T-helper 2 cell treated with Interferon-gamma antibody and Interleukin-4, amounts not matched to agents 100 ng/mL and 5 ng/mL, for 36 hours (primary cell): ENCODE data around the gene KIFBP. TPM values are rescaled to one million over a fixed set of nuclear protein-coding genes. Genes with fewer than 3 reads are reported as not detected.

Experiments
- intact Hi-C: fragments of 100-400 bp; cut with micrococcal nuclease; formaldehyde crosslinking; loops from one replicate; pipeline ENCODE4 v1.15.1; 2023
- total RNA-seq: library from RNA; stranded (reverse); gene quantifications from 2 replicates; pipeline ENCODE4 v1.2.3, GENCODE V29; 2022

KIFBP gene
- total RNA-seq, 1 donor from 2014 or later: 14.5 TPM

DNA sequence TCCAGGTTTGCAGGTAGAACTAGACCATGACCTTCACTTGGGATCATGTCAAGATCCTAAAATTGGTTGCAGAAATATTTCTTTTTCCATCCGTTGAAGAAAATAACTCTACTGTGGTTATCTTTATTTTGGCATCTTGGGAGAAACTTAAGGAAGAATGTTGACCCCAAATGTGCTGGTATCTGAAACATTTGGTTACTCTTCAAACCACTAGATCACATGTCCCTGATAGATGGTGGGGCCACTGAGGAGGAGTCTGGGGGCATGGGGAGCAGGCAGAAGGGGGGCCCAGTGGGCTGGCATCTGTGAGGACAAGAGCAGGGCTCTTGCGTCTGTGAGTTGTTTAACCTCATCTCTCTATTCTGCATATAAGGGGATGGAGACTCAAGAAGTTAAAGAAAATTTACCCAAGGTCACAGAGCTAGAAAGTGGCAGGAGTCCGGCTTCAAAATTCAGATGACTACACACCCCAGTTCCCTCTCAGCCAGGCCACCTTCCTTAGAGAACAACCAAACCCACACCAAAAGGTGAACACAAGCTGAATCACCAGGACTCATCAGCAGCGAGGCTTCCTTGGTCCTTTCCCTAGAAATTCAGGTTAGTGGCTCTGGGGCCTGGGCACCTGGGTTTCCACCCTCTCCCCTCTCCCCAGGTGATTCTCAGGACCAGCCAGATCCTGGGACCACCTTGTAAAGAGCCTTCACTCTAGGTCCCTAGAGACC, 58.7 kb downstream of the KIFBP start:
- intact Hi-C loops: no loop called here

DNA sequence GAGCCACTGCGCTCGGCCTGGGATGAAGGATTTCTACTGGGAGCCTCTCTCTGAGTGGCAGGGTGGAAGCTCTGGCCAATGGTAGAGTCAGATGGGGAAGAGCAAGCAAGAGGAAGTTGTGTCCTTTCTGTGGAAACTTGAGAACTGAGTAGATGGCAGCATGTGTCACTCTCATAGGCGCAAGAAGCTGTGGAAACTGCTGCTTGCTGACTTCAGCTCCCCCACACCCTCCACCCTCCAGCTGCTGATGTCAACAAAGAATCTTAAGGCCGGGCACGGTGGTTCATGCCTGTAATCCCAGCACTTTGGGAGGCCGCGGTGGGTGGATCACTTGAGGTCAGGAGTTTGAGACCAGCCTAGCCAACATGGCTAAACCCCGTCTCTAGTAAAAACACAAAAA, 59.5 kb downstream of the KIFBP start:
- intact Hi-C loops: loop anchor here (1.0 kb wide), 1 partner anchor 9 kb away; no protein-coding TSS in a partner anchor

DNA sequence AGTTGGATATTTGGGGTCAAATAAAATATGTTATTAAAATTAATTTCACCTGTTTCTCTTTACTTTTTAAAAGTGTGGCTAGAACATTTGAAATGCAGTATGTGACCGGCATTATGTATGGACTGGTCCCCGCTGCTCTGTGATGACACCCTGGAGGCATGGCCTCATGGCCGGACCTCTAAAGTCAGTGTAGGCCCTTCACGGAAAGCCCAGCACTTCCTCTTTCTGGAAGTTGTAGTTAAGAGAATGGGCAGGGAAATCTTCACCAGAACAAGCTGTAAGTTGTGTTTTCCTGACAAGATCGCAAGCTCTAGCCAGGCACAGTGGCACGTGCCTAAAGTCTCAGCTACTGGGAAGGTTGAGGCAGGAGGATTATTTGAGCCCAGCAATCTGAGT, 61.0 kb downstream of the KIFBP start:
- intact Hi-C loops: no loop called here

DNA sequence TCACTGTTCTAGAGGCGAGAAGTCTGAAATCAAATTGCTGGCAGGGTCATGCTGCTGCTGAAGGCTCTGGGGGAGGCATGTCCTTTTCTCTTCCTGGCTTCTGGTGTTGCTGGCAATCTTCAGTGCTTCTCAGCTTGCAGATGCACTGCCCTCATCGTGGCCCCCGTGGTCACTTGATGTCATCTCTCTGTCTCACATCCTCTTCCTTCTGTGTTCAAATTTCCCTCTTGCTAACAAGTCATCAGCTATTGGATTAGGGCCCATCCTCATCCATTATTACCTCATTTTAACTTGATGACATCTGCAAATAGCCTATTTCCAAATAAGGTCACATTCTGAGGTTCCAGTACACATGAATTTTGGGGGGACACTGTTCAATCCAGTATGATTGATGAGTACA, 62.7 kb downstream of the KIFBP start:
- intact Hi-C loops: no loop called here

DNA sequence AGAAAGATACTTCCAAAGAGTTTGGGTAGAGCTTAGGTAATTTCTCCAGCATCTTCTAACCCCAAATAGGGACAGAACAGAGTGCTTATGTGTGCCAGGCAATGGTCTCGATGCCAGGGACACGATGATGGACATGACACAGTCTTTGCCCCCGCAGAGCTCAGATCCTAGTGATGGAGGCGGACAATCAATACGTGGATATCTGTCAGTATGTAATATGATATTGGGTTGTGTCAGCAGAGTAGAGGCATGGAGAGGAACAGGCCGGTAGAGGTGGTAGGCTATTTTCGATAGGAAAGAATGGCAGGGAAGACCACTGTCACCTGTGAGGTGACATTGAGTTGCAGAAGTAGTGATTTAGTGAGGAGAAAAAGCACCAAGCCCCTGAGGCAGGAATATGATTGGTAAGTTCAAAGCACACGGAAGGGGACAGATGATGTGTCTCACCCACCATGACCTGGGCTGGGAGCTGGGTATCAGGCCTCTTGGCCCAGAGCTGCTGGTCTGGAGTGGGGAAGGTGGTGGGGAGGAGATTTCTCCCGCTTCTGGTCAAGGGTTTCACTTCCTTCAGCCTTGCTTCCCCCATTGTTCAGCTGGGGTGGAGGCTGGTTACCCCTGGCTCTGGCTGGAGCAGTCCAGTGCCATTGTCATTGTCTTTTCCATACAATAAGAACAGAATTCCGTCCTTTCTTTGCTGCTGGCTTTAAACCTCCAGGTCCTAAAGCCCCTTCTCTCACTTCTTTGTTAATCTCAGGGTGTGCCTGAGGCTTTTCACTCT, 63.3 kb downstream of the KIFBP start:
- intact Hi-C loops: no loop called here

DNA sequence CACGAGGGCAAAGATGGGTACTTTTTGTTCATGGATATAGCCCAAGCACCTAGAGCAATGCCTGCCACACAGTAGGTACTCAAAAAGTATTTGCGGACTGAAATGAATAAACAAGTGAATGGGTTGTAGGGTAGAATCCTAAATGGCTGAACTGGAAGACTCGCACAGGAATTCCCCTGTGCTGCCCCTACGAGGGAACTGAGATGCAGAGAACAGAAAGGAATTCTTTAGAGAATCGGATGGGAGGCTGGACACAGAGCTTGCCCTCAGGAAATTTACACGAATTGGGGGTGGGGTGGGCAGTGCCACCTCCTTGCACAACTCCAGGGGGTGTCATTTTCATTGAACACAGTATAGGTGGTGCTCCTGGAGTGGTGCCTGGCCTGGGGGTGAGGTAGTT, 64.1 kb downstream of the KIFBP start:
- intact Hi-C loops: no loop called here

DNA sequence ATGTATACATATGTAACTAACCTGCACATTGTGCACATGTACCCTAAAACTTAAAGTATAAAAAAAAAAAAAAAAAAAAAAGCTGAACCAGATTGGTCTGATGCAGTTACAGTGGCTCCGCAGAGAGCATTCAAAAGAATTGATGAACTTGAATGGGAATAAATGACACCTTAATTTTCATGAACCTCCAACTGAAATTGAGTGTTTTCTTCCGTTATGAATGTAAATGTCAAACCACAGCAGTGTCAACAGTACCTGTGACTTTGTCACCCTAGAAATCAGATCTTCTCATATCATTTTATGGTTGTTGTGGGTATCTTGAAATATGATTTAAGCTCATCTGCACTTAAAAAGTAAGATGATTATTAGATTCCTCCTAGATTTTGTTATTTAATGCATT, 66.6 kb downstream of the KIFBP start:
- intact Hi-C loops: loop anchor here (1.0 kb wide), 1 partner anchor 10 kb away; no protein-coding TSS in a partner anchor

DNA sequence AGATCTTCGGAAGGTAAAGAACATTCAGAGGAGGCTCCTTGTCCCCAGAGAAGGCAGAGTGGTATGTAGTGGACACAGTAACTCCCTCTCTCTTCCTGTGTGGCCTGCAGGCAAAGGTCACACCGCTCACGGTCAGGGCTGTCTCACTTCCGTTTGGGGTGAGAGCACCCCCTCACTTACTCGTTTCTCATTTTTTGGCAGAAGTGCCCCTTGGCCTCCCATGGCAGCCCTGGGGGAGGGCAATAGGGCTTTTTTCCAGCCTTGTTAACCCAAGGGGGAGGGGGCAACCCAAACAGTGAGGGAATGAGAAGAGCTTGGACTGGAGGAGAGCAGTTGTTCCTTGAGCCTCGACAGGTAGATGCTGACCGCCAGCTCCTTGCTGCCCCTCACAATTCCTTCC, 67.5 kb downstream of the KIFBP start:
- intact Hi-C loops: no loop called here

DNA sequence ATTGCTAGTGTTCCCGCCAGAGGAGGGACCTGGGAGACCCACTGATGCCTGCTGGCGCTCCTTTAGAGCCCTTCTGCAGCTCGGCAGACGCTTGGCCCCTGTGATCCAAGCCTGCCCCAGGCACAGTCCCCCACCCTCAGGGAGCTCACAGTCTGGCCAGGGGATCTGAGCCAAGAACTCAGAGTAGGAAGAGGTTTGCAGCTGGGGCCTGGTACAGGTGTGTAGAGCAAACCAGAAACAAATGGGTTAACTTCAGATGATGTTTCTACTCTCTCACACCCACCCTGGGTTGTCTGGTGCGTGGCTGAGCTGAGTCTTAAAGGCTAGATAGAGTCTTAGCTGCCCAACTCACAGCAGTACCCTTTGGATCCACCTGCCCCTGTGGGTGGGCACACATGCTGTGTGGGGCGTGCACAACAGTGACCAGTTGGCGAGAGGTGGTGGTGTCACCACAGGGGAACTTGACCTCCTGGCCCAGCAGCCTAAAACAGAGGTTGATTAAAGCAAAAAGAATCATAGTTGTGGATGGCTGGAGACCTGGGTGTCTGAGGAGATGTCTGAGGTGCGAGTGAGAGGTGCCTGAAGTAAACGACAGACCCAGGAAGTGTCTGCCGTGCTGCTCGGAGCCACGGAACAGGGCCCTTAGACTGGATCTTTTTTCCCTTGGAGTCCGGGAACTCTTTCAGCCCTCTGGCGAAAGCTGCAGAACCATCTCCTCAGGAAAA, 68.1 kb downstream of the KIFBP start:
- intact Hi-C loops: loop anchor here (1.0 kb wide), 1 partner anchor 8 kb away; no protein-coding TSS in a partner anchor

DNA sequence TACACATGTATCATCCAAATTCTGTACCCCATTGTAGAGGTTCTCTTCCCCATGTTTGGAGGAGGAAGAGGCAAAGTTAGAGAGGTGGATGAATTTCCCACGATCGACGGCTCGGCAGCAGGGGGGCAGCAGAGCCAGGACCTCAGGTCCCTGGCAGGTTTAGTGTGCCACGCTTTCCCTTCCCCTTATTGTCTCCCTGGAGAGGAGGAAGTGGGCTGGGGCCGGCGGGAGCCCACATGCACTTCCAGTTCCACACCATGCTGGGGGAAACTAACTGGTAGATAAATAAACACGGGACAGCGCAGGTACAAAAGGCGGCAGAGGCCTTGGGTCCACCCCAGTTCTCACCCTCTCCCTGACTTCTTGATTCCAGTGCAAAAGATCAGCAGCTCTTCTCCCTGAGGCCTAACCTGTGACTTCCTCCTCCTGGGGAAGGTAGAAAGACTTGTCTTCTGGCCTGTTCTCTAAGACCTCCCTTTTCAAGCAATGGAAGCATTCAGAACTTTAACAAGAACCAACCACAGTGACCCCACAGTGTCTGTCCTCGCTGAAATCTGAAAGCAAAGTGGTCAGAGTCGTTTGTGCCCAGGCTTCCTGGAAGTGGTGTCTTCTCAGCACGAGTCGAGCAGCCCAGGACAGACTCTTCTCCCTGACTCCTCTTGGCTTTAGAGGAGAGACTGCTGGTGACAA, 68.8 kb downstream of the KIFBP start:
- intact Hi-C loops: loop anchor here (1.0 kb wide), 1 partner anchor 9 kb away; no protein-coding TSS in a partner anchor

DNA sequence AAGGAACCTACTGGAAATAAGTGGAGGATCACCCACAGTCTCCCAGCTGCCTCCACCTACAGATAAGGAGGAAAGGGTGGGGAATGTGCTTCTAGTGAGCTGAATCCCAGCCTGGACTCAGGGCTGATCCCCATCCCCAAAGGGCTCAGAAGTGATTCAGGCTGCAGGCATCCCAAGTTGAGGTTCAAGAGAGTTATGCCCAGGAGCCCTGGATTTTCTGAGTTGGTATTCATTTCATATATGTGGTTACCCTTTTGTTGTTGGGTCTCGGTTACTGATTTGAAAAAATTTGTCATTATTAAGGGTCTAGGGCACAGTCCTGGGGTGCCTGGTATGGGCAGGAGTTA, 69.3 kb downstream of the KIFBP start:
- intact Hi-C loops: loop anchor here (1.0 kb wide), 1 partner anchor 10 kb away; no protein-coding TSS in a partner anchor

DNA sequence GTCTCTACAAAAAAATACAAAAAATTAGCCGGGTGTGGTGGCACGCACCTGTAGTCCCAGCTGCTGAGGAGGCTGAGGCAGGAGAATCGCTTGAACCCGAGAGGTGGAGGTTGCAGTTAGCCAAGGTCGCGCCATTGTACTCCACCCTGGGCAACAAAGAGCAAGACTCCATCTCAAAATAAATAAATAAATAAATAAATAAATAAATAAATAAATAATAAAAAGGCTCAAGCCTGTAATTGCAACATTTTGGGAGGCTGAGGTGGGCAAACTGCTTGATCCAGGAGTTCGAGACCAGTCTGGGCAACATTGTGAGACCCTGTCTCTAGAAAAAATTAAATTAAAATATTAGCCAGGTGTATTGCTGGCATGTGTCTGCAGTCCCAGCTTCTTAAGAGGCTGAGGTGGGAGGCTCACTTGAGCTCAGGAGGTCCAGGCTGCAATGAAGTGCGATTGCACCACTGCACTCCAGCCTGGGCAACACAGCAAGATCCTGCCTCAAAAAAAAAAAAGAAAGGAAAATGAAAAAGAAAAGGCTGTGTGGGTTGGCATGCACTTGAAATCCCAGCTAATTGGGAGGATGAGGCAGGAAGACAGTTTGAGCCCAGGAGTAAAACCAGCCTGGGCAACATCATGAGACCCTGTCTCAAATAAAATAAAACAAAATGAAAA, 71.7 kb downstream of the KIFBP start:
- intact Hi-C loops: loop anchor here (2.0 kb wide), 1 partner anchor 27 kb away; no protein-coding TSS in a partner anchor

DNA sequence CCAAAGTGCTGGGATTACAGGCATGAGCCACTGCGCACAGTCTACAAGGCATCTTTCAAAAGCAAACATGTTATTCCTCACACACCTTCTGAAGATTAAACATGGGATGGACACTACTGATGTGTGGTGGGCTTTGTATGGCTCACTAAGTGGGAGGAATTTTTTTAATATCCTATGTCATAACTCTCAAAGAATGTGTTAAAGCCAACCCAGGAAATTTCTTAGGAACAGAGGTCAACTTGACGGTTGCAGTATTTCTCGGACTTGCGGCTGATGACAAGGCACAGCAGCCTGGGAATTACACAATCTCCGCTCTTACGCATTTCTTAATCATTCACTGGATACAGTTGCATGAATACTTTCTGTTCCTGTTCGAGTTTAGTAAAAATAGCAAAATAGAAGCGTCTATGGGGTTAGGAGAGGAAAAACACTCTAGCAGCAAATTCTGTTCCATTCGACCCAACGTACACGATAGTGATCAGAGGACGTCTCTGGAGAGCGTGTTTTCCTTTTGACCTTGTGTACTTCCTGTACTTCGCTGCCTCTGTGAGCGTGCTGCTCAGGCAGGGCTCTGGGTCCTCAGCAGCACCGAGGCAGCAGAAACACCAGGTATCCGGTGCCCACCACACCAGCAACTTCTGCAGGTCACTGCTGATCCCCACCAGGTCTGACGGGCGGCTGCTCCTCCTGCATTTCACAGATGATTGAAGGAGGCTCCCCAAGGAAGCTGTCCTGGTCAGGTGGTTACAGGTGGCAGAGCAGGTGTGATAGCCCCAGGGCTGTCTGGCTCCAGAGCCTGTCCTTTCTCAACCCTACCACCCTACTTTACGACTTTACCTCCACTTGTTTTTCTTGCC, 72.9 kb downstream of the KIFBP start:
- intact Hi-C loops: loop anchor here (1.0 to 2.0 kb wide), 3 partner anchors 16 to 29 kb away; no protein-coding TSS in a partner anchor

DNA sequence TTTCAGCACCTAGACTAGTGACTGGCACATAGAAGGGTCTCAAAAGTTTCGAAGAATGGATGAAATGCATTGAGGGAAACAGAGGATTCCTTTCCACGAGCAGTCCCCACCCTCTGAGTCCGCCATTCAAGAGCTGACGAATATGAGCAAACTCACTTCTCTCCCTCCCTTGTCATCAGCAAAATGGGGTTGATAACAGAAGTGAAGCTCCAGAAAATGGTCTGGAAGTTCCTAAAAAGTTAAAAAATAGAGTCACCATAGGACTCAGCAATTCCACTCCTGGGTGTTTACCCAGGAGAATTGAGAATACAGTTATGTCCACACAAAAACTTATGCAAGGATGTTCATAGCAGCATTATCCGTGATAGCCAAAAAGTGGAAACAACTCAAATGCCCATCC, 74.3 kb downstream of the KIFBP start:
- intact Hi-C loops: no loop called here

DNA sequence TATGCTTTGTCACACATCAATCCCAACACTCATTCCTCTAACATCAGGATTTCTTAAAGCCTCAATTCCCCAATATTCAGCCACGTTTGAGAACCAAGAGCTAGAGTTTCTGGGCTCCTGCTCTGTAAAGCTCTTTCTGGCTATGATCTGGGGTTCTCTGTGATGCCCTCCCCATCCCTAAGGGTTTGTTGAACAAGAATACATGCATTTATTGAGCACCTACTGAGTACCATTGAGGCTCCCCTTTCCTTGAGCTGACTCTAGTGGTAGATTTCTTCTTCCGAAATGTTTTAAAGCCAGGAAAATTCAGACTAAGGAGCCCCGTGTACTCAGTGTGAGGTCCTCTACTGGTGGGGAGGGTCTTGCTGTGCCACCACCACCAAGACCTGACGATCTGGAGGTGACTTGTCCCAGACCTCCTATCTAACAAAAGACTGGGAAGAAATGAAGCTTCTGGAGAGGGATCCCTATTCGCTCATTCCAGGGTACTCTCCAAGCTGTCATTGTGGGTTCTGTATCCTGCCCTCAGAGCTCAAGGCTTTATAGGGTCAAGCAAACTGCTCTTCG, 76.2 kb downstream of the KIFBP start:
- intact Hi-C loops: no loop called here

DNA sequence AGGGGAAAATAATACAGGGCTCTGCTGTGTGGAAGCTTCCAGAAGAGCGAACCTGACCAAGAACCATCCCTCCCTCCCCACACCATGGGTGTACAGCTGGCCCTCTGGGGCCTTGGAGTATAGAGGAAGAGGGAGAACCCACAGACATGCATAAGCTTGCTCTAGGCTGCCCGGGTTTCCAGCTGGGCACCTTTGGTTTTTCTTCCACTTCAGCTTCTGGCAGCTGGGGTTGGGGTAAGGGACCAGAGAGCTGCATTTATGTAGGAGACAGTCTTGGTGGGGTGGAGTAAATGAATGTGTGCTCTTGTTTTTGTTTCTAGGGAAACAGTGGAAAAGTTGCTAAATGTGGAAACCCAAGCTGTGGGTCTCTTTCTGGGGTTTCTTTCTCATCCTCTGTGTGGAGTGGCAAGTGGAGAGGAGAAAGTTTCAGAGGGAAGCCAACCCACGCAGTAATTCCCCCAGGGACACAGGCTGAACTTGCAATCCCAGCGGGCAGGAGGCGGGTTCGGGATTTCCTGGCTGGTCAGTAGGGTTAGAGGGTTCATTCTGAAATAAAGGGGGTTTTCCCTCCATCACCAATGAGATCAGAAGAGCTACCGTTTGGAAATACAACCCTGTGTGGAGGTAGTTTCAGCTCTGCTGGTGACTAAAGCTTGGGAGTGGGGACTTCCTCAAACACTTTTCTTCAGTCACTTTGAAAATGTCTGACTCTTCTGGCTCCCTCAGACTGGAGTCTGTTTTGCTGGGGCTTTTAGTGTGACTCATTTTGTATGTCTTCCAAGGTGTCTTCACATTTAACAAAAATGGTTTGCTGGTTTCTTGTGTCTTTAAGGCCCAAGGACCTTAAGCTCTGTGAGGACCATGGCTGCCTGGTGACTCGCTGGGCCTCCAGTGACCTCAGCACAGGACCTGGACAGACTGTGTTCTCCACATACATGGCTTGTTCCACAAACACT, 77.1 kb downstream of the KIFBP start:
- intact Hi-C loops: no loop called here
